ENCODE results near the gene RYR3.

DNA sequence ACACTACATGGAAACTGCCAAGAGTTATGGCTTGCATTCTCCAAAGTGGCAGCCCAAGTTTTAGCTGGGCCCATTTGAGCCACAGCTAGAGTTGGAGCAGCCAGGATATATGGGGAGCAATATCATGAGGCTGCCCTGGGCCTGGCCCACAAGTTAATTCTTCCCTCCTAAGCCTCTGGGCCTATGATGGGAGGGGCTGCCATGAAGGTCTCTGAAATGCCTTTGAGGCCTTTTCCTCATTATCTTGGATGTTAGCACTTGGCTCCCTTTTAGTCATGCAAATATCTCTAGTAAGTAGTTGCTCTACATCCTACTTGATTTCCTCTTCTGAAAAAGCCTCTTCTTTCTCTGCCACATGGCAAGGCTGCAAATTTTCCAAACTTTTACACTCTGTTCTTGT is 400.0 kb downstream of the RYR3 start:
- TF ChIP-seq, protein P1, sequence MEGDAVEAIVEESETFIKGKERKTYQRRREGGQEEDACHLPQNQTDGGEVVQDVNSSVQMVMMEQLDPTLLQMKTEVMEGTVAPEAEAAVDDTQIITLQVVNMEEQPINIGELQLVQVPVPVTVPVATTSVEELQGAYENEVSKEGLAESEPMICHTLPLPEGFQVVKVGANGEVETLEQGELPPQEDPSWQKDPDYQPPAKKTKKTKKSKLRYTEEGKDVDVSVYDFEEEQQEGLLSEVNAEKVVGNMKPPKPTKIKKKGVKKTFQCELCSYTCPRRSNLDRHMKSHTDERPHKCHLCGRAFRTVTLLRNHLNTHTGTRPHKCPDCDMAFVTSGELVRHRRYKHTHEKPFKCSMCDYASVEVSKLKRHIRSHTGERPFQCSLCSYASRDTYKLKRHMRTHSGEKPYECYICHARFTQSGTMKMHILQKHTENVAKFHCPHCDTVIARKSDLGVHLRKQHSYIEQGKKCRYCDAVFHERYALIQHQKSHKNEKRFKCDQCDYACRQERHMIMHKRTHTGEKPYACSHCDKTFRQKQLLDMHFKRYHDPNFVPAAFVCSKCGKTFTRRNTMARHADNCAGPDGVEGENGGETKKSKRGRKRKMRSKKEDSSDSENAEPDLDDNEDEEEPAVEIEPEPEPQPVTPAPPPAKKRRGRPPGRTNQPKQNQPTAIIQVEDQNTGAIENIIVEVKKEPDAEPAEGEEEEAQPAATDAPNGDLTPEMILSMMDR (conservative IDR thresholded peaks at IDR 0.05; ENCODE audit: low read depth, low read length): no peak
- no peak for TF ChIP-seq EZH2 (IDR thresholded peaks at IDR 0.05; ENCODE audit: borderline replicate concordance, low read depth, low read length, poor library complexity, severe bottlenecking)

Measured in A673 (cell line).